ENCODE results near the gene BNC2. TPM values are rescaled to one million over a fixed set of nuclear protein-coding genes. Genes with fewer than 3 reads are reported as not detected.
A peak's percentile ranks its signal among the peaks of the same experiment; 100 is the strongest.

Gene BNC2
- polyA plus RNA-seq, 1 donor from 2014 or later, result not detected

GRCh38 chr9:16469184-16469583 lies 401.3 kb downstream of the BNC2 start:
- H3K27me3 Mint-ChIP-seq, result no peaks in the 10 kb centered on the region
- H3K4me1 Mint-ChIP-seq, result no peaks in the 10 kb centered on the region
- H3K36me3 Mint-ChIP-seq, result no peaks in the 10 kb centered on the region
- peaks cover 4 to 7% (median 4%) of the 10 kb centered on the region in 3 donors for H3K9me3 Mint-ChIP-seq
- H3K27ac Mint-ChIP-seq, result no peak overlapping the region
- H3K4me3 Mint-ChIP-seq, result no peak overlapping the region

GRCh38 chr9:16461851-16462250 lies 408.6 kb downstream of the BNC2 start:
- Mint-ChIP-seq H3K36me3 (no peaks in the 10 kb centered on the region), H3K27me3 (no peaks in the 10 kb centered on the region), H3K4me3 (no peak overlapping the region), H3K27ac (no peak overlapping the region), H3K9me3 (peaks cover 5 to 8% (median 8%) of the 10 kb centered on the region in 3 donors), H3K4me1 (peaks cover 0 to 1% (median 0%) of the 10 kb centered on the region in 3 donors)

GRCh38 chr9:16461137-16461840 lies 409.2 kb downstream of the BNC2 start:
- Mint-ChIP-seq H3K9me3 (peaks cover 5 to 8% (median 8%) of the 10 kb centered on the region in 3 donors), H3K36me3 (no peaks in the 10 kb centered on the region), H3K4me1 (peaks cover 0 to 1% (median 0%) of the 10 kb centered on the region in 3 donors), H3K4me3 (no peak overlapping the region), H3K27me3 (no peaks in the 10 kb centered on the region), H3K27ac (no peak overlapping the region)

- H3K4me1 Mint-ChIP-seq, result peaks cover 0 to 1% (median 0%) of the 10 kb centered on the region in 3 donors
- no peak overlapping the region for H3K27ac Mint-ChIP-seq
- H3K27me3 Mint-ChIP-seq, result no peaks in the 10 kb centered on the region
- H3K4me3 Mint-ChIP-seq, result no peak overlapping the region
- peaks cover 5 to 8% (median 8%) of the 10 kb centered on the region in 3 donors for H3K9me3 Mint-ChIP-seq
- no peaks in the 10 kb centered on the region for H3K36me3 Mint-ChIP-seq
These were observed 409.8 kb downstream of the BNC2 start for GRCh38 chr9:16460696-16461095.

- H3K27ac Mint-ChIP-seq, result no peak overlapping the region
- H3K36me3 Mint-ChIP-seq, result no peaks in the 10 kb centered on the region
- H3K4me1 Mint-ChIP-seq, result peaks cover 0 to 1% (median 0%) of the 10 kb centered on the region in 3 donors
- H3K4me3 Mint-ChIP-seq, result no peak overlapping the region
- H3K27me3 Mint-ChIP-seq, result no peaks in the 10 kb centered on the region
- peaks cover 2 to 8% (median 6%) of the 10 kb centered on the region in 3 donors for H3K9me3 Mint-ChIP-seq
These were observed 410.9 kb downstream of the BNC2 start for GRCh38 chr9:16459421-16460148.

GRCh38 chr9:16458696-16459420 lies 411.6 kb downstream of the BNC2 start:
- no peak overlapping the region for H3K4me3 Mint-ChIP-seq
- H3K9me3 Mint-ChIP-seq, result peaks cover 0 to 9% (median 4%) of the 10 kb centered on the region in 3 donors
- H3K27ac Mint-ChIP-seq, result no peak overlapping the region
- no peaks in the 10 kb centered on the region for H3K27me3 Mint-ChIP-seq
- H3K36me3 Mint-ChIP-seq, result no peaks in the 10 kb centered on the region
- H3K4me1 Mint-ChIP-seq, result peaks cover 0 to 1% (median 0%) of the 10 kb centered on the region in 3 donors

GRCh38 chr9:16455842-16456241 lies 414.6 kb downstream of the BNC2 start:
- peak overlapping the region in 1 of 4 donors; percentile 19 for H3K4me3 Mint-ChIP-seq
- no peak overlapping the region for H3K27ac Mint-ChIP-seq
- no peaks in the 10 kb centered on the region for H3K27me3 Mint-ChIP-seq
- no peaks in the 10 kb centered on the region for H3K36me3 Mint-ChIP-seq
- H3K9me3 Mint-ChIP-seq, result peaks cover 2 to 11% (median 9%) of the 10 kb centered on the region in 3 donors
- H3K4me1 Mint-ChIP-seq, result peaks cover 0 to 1% (median 0%) of the 10 kb centered on the region in 3 donors

- Mint-ChIP-seq H3K36me3 (no peaks in the 10 kb centered on the region), H3K9me3 (peaks cover 2 to 11% (median 6%) of the 10 kb centered on the region in 3 donors), H3K27me3 (no peaks in the 10 kb centered on the region), H3K4me1 (no peaks in the 10 kb centered on the region), H3K4me3 (no peak overlapping the region), H3K27ac (no peak overlapping the region)
These were observed 417.1 kb downstream of the BNC2 start for GRCh38 chr9:16453390-16453789.

- H3K9me3 Mint-ChIP-seq, result peaks cover 2 to 8% (median 4%) of the 10 kb centered on the region in 3 donors
- H3K27ac Mint-ChIP-seq, result no peak overlapping the region
- H3K4me3 Mint-ChIP-seq, result no peak overlapping the region
- H3K4me1 Mint-ChIP-seq, result no peaks in the 10 kb centered on the region
- no peaks in the 10 kb centered on the region for H3K36me3 Mint-ChIP-seq
- H3K27me3 Mint-ChIP-seq, result no peaks in the 10 kb centered on the region
These were observed 419.9 kb downstream of the BNC2 start for GRCh38 chr9:16450578-16450977.

GRCh38 chr9:16450043-16450442 lies 420.4 kb downstream of the BNC2 start:
- no peaks in the 10 kb centered on the region for H3K36me3 Mint-ChIP-seq
- H3K4me1 Mint-ChIP-seq, result no peaks in the 10 kb centered on the region
- no peak overlapping the region for H3K4me3 Mint-ChIP-seq
- H3K27me3 Mint-ChIP-seq, result no peaks in the 10 kb centered on the region
- no peak overlapping the region for H3K27ac Mint-ChIP-seq
- peaks cover 4 to 8% (median 4%) of the 10 kb centered on the region in 3 donors for H3K9me3 Mint-ChIP-seq

GRCh38 chr9:16449076-16449730 lies 421.3 kb downstream of the BNC2 start:
- H3K4me3 Mint-ChIP-seq, result no peak overlapping the region
- H3K36me3 Mint-ChIP-seq, result no peaks in the 10 kb centered on the region
- no peaks in the 10 kb centered on the region for H3K4me1 Mint-ChIP-seq
- no peak overlapping the region for H3K27ac Mint-ChIP-seq
- peaks cover 4 to 8% (median 4%) of the 10 kb centered on the region in 3 donors for H3K9me3 Mint-ChIP-seq
- H3K27me3 Mint-ChIP-seq, result no peaks in the 10 kb centered on the region

GRCh38 chr9:16447946-16448345 lies 422.5 kb downstream of the BNC2 start:
- Mint-ChIP-seq H3K9me3 (peaks cover 3 to 4% (median 4%) of the 10 kb centered on the region in 3 donors), H3K4me3 (no peak overlapping the region), H3K36me3 (no peaks in the 10 kb centered on the region), H3K4me1 (no peaks in the 10 kb centered on the region), H3K27me3 (no peaks in the 10 kb centered on the region), H3K27ac (no peak overlapping the region)

GRCh38 chr9:16446636-16447035 lies 423.8 kb downstream of the BNC2 start:
- H3K27ac Mint-ChIP-seq, result no peak overlapping the region
- H3K36me3 Mint-ChIP-seq, result no peaks in the 10 kb centered on the region
- H3K9me3 Mint-ChIP-seq, result peaks cover 0 to 2% (median under 1%) of the 10 kb centered on the region in 3 donors
- no peaks in the 10 kb centered on the region for H3K4me1 Mint-ChIP-seq
- no peaks in the 10 kb centered on the region for H3K27me3 Mint-ChIP-seq
- no peak overlapping the region for H3K4me3 Mint-ChIP-seq

- no peaks in the 10 kb centered on the region for H3K4me1 Mint-ChIP-seq
- no peaks in the 10 kb centered on the region for H3K36me3 Mint-ChIP-seq
- no peak overlapping the region for H3K4me3 Mint-ChIP-seq
- no peaks in the 10 kb centered on the region for H3K27me3 Mint-ChIP-seq
- no peak overlapping the region for H3K27ac Mint-ChIP-seq
- peaks cover 0 to 2% (median 0%) of the 10 kb centered on the region in 3 donors for H3K9me3 Mint-ChIP-seq
These were observed 425.1 kb downstream of the BNC2 start for GRCh38 chr9:16445141-16445920.

Data from IgD-negative memory B cell (primary cell).